ENCODE data around the gene RAB6A.
"Not testable (repeated sequence)": the region's sequence is repeated elsewhere in the genome, so short reads cannot be mapped to it uniquely, and the experiment has no call there.

DNA sequence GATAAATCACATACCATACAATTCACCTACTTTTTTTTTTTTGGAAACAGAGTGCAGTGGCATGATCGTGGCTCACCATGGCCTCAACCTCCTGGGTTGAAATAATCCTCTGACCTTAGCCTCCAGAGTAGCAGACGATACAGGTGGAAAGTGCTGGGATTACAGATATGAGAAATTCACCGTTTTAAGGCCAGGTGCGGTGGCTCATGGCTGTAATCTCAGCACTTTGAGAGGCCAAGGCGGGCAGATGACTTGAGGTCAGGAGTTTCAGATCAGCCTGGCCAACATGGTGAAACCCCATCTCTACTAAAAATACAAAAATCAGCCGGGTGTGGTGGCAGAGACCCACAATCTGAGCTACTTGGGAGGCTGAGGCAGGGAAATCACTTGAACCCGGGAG lies 24.9 kb downstream of the RAB6A start:
- TF ChIP-seq, protein P1, sequence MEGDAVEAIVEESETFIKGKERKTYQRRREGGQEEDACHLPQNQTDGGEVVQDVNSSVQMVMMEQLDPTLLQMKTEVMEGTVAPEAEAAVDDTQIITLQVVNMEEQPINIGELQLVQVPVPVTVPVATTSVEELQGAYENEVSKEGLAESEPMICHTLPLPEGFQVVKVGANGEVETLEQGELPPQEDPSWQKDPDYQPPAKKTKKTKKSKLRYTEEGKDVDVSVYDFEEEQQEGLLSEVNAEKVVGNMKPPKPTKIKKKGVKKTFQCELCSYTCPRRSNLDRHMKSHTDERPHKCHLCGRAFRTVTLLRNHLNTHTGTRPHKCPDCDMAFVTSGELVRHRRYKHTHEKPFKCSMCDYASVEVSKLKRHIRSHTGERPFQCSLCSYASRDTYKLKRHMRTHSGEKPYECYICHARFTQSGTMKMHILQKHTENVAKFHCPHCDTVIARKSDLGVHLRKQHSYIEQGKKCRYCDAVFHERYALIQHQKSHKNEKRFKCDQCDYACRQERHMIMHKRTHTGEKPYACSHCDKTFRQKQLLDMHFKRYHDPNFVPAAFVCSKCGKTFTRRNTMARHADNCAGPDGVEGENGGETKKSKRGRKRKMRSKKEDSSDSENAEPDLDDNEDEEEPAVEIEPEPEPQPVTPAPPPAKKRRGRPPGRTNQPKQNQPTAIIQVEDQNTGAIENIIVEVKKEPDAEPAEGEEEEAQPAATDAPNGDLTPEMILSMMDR (IDR thresholded peaks at IDR 0.05) = not testable (repeated sequence)
- TF ChIP-seq POLR2A (IDR thresholded peaks at IDR 0.05) = not testable (repeated sequence)
